GM12872 (cell line): ENCODE results near the gene TACC2.

ENCODE experiments used
- CTCF ChIP-seq: IDR thresholded peaks from 3 replicates; pipeline ENCODE4 v1.5.1; 2011; ENCODE audit warnings: low read depth, mild to moderate bottlenecking, low read length, moderate library complexity; ENCODE audit not compliant: insufficient read depth

The TACC2 gene

DNA sequence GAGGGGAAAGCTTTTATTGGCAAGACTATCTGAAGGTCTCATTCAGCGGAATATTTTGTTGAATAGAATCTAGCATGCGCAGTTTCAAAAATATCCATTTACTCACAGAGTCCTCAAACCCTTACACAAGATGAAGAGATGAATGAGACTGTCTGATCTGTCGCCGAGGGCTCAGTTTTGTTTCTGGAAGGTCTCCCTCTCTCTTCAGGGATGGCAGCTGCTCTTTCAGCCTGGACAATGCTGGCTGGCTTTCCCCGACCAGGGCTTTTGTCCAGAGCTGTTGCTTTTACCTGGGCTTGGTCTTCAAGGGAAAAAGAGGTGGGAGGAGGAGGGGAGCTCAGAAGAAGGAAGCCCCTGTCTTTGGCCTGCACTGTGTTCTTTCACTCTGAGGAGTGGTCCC, 200.2 kb downstream of the TACC2 start:
- TF ChIP-seq CTCF = no peak

- TF ChIP-seq CTCF = no peak
Observed at GRCh38 chr10:122190176-122190943, 201.4 kb downstream of the TACC2 start.

DNA sequence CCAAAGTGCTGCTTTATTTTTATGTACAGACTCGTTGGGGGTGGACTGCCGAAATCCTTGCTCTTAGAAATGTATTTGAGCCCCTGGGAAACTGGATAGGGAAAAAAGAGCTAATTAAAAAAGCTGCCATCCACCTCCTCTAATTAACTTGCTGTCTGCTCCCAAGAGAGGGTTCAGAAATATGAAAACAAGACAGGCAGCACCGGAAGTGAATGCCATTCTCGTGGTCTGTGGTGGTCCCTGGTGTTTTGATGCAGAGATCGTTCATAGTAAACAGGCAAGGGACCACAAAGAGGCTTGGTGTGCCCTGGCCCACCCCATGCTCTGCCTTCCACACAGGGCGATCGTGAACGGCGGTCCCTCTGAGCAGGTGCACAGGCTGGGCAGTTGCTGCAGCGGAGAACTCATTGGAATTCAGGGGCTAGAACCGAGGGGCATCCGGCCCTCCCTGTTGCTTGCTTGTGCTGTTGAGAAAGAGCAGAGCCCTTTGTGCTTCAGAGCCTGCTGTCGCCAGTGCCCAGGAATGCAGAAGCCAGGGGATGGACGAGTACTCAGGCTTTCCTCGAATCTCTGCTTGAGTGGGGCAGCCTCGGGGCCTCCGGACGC, 203.1 kb downstream of the TACC2 start:
- no peak for TF ChIP-seq CTCF

- no peak for TF ChIP-seq CTCF
Observed at GRCh38 chr10:122194251-122194650, 205.3 kb downstream of the TACC2 start.

DNA sequence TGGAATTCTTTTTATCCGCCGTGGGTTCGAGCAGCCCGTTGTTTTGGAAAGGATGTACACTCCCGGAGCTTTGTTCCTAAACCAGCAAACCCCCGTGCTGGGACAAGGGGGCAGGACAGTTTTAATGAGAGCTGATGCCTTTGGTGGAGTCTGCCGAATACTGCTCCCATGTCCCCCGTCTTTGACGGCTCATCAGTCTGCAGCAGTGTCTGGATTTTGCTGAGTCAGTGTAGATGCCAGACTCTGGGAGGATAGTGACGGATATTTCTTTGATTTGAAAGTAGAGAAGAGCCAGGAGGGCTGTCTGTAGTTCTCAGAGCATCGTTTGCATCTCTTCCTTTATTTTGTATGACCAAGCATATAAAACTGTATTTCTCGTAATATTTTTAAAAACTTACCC, 207.3 kb downstream of the TACC2 start:
- no peak for TF ChIP-seq CTCF

DNA sequence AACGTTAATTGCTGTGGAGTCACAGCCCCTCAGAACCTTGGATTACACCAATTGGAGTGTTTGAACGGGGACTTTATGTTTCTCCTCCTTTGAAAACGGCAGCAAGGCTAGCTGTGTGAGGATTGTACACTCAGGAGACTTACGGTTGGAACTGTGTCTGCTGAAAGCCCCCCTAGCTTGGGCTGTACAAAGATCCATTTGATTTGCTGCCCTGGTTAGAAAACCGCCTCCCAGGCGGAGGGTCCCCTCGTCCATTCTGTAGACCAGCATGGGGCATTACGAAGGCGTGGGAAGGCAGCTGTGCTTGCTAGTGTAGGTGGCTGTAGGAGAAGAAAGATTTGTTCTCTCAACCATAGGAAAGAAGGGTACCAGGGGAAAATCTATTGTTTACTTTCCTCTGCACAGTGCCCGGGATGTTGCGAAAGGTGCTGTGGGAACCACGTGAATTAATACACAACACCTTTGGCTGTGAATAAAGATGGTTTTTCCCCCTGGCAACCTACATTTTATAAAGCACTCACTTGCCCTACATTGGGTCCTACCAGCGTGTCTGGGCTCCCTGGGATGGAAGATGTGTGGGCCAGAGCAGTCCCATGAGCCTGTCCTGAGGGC, 208.8 kb downstream of the TACC2 start:
- TF ChIP-seq CTCF = no peak

DNA sequence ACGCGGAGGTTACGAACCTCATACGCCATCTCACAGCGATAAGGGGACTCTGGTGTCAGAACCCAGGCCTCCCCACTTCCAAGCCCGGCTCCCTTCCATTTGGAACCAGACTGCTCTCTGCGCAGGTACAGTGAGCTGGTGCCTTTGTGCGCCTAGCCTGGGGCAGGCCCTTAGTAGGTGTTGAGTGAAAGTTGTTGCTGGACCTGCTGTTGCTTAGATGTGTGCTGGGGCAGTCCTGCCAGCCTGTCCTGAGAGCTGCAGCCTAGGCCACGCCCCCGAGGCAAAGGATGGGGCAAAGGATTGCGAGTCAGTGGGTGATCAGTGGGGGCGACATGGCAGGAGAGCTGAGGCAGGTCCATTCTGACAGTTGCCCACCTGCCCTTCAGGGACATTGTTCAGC, 209.7 kb downstream of the TACC2 start:
- no peak for TF ChIP-seq CTCF
